Fibroblast of the conjunctiva (primary cell): Measurements from ENCODE around the gene YTHDF2.

ENCODE experiments used
- DNase-seq: peaks from one replicate; pipeline ENCODE4 v3.0.0-alpha.2; 2010; ENCODE audit warnings: low read depth

Gene YTHDF2

DNA sequence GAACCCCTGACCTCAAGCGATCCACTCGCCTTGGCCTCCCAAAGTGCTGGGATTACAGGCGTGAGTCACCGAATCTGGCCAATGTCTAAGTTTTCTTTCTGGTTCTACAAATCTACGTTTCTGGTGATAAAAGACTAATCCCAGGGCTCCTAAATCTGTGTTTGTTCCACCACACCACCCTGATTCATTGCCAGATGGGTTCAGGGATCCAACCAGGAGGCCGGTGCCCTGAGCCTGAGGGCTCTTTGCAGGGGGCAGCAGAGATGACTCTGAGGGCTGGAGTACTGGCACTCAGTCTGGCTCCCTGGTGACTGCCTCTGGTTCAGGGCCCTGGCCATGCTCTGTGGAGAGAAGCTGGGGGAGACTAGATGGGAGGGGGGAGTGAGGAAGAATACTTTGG, 64.7 kb downstream of the YTHDF2 start:
- no peak for DNase-seq

DNA sequence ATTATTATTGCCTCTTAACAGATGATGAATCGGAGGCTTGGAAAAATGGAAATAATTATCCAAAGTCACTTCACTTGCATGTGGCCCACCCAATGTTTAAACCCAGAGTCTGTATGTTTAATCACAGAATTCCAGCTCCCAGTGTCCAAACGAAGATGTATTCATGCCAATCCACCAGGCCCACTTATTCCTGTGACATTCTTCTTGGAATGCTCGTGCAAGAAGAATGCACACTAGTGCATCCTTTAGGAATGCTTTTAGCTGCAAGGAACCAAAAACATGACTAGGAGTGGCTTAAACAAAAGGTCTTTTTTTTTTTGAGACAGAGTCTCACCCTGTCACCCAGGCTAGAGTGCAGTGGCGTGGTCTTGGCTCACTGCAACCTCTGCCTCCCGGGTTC, 66.3 kb downstream of the YTHDF2 start:
- no peak for DNase-seq

DNA sequence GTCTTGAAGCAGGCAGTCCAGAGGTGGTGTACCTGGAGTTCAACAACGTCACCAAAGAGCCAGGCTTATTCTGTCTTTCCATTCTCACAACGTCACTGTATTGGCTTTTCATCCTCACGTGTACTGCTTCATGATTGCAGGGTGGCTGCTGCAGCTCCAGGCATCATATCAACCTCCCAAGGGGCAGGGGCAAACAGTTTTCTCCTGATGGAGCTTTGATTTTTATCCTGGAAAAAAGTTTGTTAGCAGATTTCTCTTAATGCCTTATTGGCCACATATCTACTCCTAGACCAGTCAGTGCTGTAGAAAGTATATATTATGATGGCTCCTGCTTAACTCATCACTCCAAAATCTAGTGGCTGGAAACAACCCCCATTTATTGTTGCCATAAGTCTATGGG, 66.9 kb downstream of the YTHDF2 start:
- DNase-seq: no peak

DNA sequence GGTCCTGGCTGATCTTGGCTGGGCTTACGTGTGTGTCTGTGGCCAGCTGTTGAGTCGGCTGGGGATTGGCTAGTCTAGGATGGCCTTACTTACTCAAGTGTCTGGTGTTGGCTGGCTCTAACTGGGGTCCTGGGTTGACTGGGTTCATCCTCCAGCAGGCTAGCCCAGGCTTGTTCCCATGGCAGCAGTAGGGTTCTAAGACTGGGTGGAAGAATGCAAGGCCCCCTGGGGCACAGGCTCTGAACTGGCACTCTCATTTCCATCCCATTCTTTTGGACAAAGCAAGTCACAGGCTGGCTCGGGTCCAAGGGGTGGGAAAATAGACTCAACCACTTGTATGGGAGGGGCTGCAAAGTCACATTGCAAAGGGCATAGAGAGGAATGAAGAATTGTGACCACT, 67.3 kb downstream of the YTHDF2 start:
- no peak for DNase-seq

DNA sequence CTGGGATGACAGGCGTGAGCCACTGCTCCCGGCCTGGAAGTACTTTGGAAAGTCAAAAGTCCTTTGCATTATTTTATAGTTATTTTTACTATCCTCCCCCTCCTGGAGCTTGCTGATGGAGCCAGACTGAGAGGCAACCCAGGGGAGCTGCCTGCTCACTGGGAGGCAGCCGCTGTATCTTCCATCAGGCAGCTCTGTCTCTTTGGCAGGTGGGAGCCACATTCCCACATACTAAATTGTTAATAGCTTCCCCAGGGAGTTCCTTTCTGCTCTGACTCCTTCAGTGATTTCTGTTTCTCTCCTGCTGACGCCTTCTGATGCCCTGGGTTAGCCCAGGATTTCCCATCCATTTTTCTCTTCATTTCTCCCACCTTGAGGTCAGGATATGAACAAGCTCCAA, 70.3 kb downstream of the YTHDF2 start:
- DNase-seq: no peak

DNA sequence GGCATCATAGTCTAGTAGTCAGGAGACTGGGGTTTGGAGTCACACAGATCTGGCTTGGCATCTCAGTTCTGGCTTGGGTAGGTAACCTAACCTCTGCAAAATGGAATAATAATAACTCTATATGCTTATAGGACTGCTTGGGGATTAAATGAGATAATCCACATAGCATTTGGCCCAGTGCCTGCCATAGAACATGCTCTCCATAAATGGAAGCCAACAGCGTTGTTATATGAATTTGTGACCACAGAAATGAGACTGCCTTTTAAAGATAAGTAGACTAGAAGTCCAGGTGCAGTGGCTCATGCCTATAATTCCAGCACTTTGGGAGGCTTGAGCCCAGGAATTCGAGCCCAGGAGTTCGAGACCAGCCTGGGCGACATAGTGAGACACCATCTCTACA, 71.2 kb downstream of the YTHDF2 start:
- no peak for DNase-seq

DNA sequence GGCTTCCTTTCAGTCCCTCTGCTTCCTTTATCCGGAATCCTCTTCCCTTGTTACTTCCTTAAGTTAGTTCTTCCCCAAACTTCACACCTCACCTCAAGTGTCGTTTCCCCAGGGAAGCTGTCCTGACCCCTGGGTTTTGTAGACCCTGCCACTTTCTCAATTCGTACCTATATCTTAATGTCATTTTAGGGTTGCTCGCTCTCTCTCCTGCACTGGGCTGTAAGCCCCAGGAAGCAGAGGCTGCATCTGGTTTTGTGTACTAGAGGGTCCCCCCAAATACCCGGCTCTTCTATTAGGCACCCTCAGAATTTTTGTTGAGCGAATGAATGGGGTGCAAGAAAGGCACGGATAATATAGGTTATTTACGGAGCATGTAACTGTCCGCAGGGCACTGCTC, 74.6 kb downstream of the YTHDF2 start:
- no peak for DNase-seq

DNA sequence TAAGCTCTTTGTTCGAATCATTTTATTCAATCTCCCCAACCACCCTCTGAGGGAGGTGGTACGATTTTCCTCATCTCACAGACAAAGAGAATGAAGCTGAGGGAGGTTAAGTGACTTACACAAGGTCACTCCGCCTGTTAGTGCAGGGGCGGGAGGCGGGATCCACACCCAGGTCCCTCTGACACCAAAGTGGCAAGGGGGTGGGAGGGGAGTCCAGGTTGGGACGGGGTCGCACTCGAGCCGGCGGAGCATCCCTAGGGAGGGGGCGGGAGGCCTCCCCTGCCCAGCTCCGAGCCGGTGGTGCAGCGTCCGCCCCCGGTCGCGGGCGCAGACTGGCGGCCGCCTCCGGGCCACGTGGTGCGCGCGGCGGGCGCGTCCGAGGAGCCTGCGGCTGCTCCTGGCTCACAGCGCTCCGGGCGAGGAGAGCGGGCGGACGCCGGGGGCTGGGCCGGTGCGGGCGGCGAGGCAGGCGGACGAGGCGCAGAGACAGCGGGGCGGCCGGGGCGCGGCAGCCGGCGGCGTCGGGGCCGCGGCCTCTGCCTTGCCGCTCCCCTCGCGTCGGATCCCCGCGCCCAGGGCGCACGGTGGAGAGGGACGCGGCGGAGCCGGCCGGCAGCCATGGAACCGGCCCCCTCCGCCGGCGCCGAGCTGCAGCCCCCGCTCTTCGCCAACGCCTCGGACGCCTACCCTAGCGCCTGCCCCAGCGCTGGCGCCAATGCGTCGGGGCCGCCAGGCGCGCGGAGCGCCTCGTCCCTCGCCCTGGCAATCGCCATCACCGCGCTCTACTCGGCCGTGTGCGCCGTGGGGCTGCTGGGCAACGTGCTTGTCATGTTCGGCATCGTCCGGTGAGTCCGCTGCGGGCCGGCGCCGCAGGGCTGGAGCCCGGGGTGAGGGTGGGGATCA, 75.3 kb downstream of the YTHDF2 start, which contains the start of gene OPRD1:
Gene OPRD1 (plus strand): TSS at position 405 of the 903 bp plus-strand sequence. CDS start 214 bp downstream, at position 619.
- DNase-seq: no peak

DNA sequence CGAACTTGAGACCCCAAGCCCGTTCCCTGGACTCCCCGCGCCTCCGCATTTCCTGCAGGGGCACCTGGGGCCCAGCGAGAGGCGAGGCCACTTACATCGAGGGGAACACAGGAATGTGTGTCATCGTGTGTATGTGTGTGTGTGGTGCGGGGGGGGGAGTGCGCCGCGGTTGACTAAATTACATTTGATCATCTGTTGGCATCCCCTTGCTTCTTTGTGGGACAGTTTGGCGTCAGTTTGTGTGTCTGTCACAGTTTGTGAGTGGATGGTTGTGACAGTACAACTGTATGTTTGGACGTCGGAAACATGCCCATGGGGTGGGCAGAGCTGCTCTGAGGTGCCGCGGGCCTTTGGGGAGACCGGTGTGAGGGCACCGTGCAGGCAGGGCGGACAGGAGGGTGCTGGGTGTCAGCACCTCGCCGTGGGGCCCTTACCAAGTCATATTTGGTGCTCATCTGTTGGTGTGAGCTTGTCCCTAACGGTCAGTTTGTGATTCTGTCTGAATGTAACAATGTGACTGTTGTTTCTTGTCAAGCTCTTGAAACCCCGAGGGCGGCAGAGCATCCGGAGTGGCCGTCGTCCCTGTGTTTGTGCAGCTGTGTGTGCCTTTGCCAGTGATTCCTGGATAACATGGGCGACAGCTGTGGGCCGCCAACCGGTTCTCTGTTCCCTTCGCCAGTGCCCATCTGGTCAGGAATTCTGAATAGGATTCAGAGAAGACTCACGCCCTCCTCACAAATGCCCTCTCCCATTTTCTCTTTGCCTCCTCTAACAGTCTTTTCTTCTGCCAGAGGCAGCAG, 76.1 kb downstream of the YTHDF2 start:
- DNase-seq: no peak

DNA sequence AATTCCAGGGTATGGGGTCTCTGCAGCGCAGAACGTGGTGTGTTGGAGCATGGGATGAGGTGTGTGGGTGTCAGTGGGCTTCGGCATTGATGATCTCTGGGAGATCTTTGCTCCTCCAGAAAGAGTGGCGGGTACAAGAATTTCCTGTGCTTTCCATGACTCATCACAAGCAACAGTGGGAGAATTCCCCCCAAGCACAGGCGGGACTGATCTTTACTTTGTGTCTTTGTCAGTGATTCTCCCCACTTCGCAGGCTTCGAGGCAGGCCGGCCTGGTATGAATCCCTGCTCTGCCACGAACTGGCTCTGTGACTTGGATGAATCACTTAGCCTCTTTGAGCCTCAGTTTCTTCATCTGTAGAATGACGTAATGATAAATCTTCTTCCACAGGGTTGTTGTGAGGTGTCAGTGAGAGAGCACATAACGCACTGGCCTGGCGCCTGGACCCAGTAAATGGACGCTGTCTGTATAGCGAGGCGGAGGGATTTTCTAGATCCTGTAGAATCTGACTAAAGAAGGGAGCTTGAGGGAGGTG, 77.3 kb downstream of the YTHDF2 start:
- no peak for DNase-seq

DNA sequence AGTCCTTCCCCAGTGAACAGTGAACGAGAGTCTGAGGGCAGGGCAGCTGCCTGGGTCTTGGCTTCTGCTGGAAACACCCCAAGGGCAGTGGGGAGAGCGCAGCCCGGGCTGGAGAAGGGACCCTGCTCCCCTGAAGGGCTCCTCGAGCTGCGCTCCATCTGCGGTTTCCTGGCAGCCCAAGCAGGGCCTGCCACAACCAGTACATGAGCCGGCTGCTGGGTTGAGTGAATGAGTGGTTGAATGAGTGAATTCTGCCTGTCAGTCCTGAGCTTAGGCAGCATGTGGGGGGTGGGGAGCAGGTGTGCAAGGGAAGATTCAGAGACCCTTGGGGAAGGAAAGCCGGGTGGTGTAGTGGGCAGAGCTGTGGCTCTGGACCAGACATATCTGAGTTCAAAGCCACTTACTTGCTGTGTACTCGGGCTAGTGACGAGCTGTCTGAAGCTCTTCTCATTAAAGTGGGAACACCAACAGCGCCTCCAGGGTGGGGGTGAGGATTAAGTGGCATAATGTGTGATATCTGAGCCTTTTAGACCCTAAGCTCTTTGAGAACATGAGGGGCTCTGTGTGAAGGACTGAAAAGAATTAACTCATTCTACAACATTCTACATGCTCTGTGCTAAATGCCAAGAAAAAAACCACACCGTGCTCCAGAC, 78.9 kb downstream of the YTHDF2 start:
- no peak for DNase-seq

DNA sequence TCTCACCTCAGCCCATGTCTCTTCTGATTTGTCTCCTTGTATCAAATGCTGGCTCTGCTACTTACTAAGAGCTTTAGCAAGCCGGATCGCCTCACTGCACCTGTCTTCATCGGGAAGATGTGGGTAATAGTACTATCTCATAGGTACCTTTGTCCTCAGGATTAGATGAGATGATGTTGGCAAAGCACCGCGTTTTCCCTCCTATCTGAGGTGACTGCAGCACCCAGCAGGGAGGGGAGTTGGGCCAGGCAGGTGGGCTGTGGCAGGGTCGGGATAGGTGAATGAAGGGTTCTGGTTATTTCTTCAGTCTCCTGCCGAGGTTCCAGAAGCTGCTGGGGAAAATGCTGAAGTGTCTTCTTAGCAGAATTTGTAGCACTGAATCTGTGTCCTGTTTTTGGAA, 80.4 kb downstream of the YTHDF2 start:
- no peak for DNase-seq

DNA sequence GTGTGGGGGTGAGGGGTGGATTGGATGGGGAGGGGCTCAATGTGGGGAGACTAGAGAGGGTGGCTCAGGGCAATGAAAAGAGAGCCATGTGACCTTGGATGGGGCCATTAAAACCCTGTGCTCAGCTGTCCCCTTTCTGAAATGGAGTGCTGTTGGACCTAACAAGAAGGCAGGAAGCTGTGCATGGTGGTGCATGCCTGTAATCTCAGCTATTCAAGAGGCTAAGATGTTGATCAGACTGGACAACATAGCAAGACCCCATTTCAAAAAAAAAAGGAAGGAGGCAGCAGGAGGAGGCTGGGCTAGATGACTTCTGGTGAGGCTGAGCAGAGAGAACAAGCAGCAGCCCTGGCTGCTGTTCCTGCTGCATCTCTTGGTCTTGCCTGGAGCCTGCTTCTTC, 82.3 kb downstream of the YTHDF2 start:
- DNase-seq: no peak
